ENCODE results near the gene INSIG1.
A peak's percentile ranks its signal among the peaks of the same experiment; 100 is the strongest.

INSIG1 gene

GRCh38 chr7:155297517-155298287 lies at the start of gene INSIG1:
Gene INSIG1, plus strand, starts transcription at chr7:155297878. Its CDS starts 408 bp downstream, at chr7:155298286.
- DNase-seq (ENCODE audit: low spot score): peak; percentile 89

DNA sequence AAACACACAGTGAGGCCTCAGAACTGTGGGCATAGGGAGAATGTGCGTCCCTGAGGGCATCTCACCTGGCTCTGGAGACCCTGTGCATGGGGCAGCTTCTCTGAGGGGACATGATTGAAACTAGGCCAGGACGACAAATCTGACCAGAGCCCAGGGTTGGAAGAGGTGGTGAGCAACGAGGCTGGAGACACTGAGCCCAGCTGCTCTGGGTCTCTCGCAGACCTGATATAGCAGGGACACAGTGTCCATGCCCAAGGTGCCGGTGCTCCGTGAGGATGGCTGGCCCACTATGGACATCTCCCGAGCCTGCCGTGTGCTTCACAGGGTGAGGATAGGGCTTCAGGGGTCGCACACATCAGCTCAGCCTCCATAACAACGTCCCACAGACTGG lies 49.3 kb upstream of the INSIG1 start:
- DNase-seq (ENCODE audit: low spot score): no peak

DNA sequence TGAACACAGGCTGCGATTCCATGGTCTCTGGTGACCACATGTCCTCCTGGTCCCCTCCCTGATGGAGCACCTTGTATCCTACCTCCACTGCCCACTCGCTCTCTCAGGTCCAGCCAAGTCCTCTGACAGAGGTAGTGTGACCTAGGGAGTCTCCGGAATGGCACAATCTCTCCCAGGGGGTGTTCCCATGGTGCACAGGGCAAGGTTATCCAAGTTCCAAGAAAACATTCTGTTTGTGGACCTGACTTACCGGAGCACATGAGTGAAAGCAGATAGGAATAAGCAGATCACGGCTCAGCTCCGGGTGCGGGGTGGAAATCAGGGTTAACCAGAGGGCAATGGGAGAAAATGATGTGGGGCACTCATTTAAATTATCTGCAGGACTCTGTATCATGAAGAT lies 45.8 kb upstream of the INSIG1 start:
- DNase-seq (ENCODE audit: low spot score): no peak

DNA sequence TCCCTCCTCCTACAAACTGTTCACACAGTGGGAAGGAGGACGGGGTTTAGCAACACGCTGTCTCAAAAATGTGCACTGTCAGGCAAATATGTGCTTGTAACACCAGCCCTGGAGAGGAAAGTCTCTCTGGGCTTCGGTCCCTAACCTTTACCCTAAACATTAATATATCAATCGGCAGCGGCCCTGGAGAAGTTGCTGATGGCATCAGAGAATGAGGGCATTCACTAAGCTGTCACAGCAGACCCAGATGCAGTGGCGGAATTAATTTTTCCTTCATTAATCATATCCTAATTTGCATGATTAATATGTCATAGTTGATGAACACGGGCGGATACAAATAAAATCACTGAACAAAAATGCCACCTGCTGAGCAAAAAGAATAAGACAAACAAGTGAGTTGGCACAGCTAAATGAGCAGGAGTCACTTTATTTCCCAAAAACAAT lies 45.2 kb upstream of the INSIG1 start:
- no peak for DNase-seq (ENCODE audit: low spot score)

DNA sequence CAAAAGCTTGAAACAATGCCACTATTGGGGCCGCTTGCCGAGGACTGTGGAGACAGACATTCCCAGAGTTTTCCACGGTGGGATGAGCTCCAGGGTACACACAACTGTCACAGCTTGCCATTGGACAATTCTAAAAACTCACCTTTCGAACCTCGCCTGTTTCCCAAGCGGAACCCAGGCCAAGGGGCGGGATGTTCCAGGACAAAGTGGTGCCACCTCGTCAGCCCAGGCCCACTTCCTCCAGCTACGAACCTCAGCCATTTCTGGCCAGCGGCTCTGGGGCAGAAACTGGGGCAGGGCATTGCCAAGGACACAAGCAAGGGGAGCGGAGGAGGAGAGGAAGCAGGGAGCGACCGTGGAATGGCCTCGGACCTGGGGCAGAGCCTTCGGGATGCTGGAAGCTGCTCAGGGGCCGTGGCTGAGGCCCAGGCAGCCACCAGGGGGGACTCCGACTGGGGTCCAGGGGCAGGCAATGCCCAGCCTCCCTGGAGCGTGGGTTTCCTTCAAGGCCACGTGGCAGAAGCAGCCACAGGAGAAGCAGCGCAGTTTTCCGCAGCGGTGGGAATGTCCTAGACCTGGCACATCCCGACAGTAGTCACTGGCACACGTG lies 44.7 kb upstream of the INSIG1 start:
- no peak for DNase-seq (ENCODE audit: low spot score)

DNA sequence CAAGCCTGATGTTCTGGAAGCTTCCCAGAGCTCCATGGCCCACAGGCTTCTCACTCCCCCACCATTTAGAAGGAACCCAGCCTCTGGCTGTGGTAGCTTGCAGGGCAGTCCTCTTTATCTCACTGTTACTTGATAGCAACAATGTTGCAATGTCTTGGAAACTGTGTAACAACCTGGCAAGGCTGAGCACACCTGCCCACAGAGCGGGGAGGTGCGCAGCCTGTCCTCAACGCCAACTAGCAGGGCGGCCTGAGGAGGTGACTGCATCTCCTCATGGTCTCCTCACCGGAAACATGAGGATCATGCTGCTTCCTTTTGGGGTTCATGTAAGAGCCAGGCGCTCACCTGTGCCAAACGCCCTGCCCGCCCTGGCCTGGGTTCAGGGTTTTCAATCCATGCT lies 43.7 kb upstream of the INSIG1 start:
- no peak for DNase-seq (ENCODE audit: low spot score)

GRCh38 chr7:155255071-155255470 lies 42.6 kb upstream of the INSIG1 start:
- DNase-seq (ENCODE audit: low spot score): no peak

GRCh38 chr7:155255621-155256020 lies 42.1 kb upstream of the INSIG1 start:
- no peak for DNase-seq (ENCODE audit: low spot score)

- no peak for DNase-seq (ENCODE audit: low spot score)
Measured at GRCh38 chr7:155256081-155256760, 41.5 kb upstream of the INSIG1 start.

- no peak for DNase-seq (ENCODE audit: low spot score)
Measured at GRCh38 chr7:155256761-155257481, 40.8 kb upstream of the INSIG1 start.

DNA sequence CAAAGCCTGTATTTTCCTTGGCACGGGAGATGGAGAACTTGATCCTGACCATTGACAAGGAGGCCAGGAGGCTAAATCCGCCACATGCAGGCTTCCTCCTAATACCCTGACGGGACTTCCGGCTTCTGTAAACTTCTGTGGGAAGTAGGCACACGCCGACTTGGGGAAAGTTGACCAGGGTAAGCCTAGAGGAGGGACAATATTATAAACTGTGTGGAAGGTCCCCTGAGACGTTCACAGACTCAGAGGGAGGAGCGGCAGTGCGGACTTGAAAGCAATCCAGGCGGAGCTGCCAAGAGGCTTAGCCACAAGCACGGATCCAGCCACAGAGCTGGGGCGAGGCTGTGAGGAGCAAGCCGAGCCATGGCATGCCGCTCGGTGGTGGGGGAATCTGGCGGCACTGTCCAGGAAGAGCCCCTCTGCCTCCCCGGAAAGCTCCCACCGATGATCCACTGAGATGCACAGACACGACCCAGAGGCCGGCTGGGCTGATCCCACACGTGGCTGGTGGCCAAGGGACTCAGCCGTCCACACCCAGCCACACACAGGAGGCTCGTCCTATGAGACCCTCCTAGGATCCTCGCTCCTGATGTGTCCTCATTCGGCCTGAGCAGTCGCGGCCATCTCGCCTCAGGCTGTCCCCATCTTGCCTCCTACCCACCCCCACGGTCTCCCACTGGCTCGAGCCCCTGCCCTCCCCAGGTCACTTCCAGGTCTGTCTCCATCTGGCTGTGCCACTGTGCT lies 40.0 kb upstream of the INSIG1 start:
- DNase-seq (ENCODE audit: low spot score): peak; percentile 47

DNA sequence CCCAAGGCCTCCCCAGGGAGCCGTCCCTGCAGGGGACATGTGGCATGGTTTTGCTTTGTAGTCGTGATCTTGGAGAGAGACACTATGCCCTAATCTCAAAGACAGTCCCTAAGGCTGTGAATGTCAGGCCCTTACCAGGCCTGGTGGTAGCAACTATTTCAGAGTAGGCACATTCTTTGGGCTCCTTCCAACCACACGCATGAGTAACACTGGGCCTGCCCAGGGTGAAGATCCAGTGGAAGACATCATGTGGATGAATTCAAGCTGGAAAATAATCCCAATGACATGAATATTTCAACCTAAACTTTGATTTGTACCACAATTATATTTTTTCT lies 39.5 kb upstream of the INSIG1 start:
- DNase-seq (ENCODE audit: low spot score): peak; percentile 25

DNA sequence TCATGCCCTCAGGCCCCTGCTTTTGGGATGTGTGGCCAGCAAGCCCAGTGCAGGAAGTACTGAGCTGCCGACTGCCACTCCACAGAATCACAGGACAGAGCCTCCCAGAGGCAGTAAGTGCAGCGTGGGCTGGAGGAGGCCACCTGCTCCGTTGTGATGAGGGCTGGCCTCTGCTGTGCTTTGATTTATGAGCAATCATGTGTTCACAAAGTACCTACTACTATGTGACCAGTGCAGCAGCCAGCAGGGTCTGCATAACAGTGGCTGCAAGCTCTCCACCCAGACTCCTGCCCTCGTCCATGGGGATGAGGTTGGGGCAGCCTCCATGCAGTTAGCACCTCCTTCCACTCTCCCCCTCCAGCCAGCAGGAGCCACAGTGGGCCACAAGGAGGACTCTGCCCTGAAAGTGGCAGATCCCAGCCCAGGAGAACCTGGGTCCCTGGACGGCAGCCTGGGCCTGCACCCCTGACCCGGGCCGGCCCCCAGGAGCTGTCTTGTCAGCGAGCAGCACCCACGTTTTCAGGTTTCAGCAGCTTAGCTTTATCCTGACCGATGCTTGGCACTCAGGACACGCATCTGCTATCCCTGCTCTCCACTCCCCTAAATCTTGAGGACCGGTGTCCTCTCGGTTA lies 37.7 kb upstream of the INSIG1 start:
- DNase-seq (ENCODE audit: low spot score): no peak

DNA sequence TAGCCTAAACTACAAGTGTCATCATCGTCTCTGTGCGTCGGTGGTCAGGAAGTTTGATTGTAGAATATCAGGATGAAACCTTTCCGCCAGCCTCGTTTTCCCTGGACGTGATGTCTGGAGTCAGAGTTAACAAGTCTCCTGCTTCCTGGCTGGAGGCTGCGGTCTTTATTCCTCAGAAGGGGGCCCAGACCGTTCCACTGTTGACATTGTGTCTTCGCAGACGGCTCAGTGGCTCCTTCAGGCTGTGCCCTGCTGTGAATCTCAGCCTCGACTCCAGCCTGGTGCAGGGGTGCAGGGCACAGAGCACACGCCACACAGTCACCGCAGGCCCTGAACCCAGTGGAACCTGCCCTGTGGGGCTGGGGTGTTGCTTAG lies 37.2 kb upstream of the INSIG1 start:
- DNase-seq (ENCODE audit: low spot score): no peak

GRCh38 chr7:155261031-155261985 lies 36.4 kb upstream of the INSIG1 start:
- DNase-seq (ENCODE audit: low spot score): no peak

DNA sequence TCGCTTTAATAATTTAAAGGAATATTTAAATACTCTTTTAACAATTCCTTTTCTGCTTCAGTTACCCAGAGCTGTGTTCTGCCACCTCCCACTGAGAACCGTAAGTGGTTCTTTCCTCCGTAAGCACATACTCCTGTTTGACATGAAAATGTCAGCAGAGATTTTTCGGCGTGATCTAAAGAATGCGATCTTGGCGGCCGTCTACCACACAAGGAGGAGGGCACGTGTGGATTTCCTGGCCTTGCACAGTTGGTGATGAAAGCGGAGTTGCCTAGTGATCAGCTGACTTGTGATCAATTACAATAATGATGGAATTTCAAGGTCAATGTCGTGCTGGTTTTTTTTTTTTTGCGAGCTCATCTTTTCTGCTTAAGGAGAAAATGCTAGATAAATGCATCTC lies 35.6 kb upstream of the INSIG1 start:
- no peak for DNase-seq (ENCODE audit: low spot score)

- DNase-seq (ENCODE audit: low spot score): no peak
Measured at GRCh38 chr7:155263051-155263450, 34.6 kb upstream of the INSIG1 start.

DNA sequence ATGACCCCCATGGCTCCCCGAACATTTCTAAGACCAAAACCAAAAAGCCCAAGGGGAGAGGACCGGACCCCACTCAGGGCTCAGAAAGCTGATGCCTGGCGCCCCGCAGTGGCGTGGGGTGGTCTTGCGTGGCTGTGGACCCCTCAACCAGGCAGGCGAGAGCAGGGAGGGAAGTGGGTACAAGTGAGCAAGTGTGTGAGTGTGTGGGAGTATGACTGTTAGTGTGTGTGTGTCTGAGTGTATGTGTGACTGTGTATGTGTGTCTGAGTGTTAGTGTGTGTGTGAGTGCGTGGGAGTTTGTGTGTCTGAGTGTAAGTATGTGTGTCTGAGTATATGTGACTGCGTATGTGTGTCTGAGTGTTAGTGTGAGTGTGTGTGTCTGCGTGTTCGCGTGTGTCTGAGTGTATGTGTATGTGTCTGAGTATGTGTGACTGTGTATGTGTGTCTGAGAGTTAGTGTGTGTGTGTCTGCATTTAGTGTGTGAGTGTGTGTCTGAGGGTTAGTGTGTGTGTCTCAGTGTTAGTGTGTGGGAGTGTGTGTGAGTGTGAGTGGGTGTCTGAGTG lies 34.0 kb upstream of the INSIG1 start:
- no peak for DNase-seq (ENCODE audit: low spot score)

- DNase-seq (ENCODE audit: low spot score): no peak
Measured at GRCh38 chr7:155265144-155265543, 32.5 kb upstream of the INSIG1 start.

DNA sequence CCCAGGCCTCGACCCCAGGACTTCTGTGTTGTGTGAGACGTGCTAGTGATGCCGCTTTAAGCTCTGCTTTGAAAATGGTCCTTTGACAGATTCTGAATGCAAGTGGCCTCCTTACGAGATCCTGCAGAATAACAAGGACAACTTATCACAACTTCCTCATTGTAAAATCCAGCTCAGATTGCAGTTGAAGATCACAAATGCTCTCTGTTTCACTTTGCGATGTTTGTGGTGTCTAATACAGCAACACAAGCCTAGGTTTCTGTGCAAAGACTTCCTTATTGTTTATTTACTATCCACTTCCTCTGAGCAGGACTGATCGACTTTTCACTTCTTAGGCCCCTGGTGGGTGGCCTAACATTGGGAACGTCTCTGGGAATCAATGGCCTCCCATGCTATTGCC lies 31.7 kb upstream of the INSIG1 start:
- DNase-seq (ENCODE audit: low spot score): no peak

All from cerebellar cortex (tissue), 1 donor.